Stimulated activated CD8-positive, alpha-beta memory T cell treated with anti-CD3 and anti-CD28 coated beads, Interleukin-7, amount 100 ng/mL, for 48 hours (primary cell): ENCODE data around the gene METTL8.
"Not testable (repeated sequence)": the region's sequence is repeated elsewhere in the genome, so short reads cannot be mapped to it uniquely, and the experiment has no call there.

ENCODE experiments used
- DNase-seq, 2 donors: peaks; one replicate each; pipeline ENCODE4 v3.0.0-alpha.2; 2020; ENCODE audit warnings: low read depth in 1 of 2; ENCODE audit errors: extremely low read depth in 1 of 2

Gene METTL8

DNA sequence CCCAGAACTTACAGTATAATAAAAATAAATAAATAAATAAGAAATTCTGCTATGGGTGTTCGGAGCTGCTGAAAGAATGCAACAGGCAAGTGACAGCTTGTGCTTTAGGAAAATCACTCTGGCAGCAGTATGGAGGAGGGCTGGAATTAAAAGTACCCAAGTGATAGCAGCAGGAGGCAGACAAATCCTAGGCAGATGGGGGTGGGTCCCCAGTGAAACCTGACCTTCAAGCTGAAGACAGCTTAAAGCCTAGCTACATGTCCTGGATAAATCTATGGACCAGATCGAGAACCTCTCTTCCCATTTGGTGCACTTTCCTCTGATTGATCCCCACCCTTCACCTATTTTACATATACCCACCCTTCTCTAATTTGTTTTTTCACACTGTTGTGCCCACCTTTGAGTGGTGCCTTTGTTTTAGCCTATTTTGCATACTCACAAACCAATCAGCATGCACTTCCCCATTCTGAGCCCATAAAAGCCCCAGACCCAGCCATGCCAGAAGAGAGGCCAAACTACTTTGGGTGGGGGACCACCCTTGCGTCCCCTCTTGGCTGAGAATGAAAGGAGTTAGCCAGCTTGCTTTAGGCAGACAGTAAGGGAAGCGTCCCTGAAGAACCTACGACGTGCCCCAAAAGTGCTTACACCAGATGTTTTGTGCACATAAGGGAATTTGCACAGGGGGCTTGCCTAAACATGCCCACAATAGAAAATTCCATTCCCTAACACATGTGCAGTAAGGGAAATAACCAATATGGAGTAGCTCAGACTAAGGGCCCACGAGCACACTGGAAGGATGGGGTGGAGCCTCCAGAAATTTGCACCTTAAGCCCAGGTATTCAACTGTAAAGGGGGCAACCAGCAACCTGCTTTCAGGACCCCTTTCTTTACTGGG lies 3.0 kb downstream of the METTL8 start:
- no peak for DNase-seq

DNA sequence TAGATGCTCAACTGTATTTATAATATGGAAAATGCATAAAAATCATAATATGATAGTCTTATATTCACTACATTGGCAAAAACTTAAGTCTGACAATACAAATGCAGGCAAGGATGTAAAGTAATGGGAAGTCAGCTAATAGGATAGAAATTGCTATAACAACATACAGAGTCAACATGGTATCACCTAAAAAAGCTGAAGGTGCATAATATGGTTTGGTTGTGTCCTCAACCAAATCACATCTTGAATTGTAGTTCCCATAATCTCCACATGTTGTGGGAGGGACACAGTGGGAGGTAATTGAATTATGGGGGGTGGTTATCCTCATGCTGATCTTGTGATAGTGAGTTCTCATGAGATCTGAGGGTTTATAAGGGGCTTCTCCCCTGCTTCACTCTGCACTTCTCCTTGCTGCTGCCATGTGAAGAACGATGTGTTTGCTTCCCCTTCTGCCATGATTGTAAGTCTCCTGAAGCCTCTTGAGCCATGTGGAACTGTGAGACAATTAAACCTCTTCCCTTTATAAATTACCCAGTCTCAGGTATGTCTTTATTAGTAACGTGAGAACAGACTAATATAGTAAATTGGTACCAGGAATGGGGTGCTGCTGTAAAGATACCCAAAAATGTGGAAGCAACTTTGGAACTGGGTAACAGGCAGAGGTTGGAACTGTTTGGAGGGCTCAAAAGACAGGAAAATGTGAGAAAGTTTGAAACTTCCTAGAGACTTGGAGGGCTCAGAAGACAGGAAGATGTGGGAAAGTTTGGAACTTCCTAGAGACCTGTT lies 10.9 kb downstream of the METTL8 start:
- DNase-seq = not testable (repeated sequence)

DNA sequence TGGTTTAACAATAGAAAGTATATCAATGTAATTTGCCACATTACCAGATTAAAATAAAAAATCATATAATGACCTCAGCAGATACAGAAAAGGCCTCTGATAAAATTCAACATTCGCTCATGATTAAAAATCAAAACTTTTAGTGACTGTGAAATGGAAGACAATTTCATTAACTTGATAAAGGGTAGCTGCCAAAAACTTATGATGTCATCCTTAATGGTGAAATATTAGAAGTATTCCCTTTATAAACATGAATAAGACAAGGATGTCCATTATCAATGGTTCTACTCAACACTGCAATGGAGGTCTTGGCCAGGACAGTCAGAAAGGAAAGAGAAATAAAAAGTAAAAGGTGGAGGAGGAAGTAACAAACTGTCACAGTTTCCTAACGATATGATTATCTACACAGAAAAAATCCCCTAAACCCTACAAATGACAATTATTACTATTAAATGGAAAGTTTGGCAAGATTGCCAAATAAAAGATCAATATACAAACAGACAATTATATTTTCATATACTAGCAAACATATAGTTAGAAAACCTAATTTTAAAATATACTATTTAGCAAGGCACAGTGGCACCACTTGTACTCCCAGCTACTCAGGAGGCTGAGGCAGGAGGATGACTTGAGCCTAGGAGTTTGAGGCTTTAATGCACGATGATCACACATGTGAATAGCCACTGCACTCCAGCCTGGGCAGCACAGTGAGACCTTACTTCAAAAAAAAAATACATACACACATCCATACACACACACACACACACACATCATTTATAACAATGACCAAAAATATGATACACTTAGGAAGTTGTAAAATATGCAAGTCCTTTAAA lies 12.8 kb downstream of the METTL8 start:
- DNase-seq = no peak

DNA sequence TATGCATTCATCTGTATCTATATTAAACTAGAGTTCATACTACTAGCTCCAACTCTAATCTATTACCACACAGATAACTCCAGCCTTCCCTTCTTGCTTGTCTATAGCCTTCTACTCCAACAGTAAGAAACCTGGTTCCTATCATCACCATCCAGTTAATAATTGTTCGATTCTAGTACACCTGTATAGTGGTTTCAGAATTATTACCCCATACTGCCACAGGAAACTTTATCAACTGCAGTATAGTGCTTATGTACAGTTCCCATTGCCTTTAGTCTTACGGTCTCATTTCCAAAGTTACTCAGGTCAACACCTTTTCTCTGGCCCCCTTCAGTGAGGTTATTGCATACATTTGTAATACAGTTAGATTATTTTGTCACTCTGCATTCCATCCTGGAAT lies 14.5 kb downstream of the METTL8 start:
- no peak for DNase-seq

DNA sequence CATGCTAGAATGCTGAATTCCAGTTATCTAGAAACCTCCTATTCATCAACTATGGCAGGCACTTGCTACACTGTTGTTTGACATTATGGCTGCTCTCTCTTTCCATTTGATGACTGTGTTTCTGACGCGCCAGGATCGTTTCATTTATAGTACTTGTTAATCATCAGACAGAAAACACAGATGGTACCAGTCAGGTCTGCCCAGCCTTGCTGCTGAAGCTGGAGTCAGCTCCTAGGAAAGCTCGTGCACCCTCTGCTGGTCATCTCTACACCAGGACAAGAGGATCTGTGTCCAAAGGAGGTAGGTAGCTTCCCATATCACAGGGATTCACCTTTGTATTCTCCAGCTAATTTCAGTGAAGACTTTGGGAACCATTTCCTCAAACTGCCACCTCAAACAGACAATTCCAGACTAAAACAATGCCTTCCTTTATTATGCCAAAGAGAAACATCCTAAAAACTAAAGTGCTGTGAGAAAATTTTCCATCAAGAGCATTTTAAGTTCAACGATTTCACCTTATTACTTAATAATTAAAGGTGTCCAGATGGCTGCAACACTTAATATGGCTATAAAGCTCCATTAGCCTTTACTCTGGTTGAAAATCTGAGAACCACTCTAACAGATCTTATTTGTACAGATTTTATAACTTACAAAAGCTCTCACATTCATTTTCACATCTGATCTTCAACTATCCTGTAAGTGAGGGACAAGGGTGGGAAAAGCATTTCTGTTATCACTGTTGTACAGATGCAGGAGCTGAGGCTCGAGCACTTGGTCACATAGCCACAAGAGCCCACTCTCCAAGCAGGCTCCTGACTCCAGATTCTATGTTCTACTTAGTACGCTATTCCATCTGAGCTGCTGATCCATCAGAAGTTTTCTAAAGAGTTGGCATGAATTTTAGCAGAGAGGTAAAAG lies 17.5 kb downstream of the METTL8 start:
- peak; percentile 22 to 82 for DNase-seq

DNA sequence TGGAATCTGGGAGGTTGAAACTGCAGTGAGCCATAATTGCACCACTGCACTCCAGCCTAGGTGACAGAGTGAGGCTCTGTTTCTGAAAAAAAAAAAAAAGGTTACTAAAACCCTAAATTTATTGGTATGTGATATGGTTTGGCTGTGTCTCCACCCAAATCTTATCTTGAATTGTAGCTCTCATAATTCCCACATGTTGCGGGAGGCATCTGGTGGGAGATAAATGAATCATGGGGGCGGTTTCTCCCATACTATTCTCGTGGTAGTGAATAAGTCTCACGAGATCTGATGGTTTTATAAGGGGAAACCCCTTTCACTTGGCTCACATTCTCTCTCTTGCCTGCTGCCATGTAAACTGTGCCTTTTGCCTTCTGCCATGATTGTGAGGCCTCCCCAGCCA lies 19.1 kb downstream of the METTL8 start:
- DNase-seq = not testable (repeated sequence)

DNA sequence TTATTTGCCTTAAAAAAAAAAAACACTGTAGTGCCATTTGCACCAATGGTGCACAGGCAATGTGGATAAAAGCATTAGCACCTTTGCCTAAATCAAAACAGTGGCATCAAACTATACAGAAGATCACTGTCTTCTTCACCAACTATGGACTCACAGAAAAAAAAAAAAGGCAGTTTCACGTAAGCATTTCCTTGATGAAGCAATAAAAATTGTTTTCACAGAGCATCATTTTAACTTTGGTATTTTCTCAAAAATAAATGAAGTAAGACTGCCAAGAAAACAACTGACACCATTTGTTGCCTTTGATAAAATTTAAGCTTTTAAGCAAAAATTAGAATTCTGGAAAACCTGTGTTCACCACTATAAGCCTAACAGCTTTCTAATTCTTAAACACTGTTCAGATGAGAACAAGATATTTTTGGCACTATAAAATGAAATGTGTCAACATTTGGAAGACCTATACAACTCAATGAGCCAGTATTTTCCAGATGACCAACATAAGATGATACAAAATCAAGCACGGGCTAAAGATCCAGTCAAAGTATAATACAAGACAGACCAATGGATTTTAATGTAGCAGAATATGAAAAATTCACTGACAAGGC lies 21.1 kb downstream of the METTL8 start:
- DNase-seq = no peak

DNA sequence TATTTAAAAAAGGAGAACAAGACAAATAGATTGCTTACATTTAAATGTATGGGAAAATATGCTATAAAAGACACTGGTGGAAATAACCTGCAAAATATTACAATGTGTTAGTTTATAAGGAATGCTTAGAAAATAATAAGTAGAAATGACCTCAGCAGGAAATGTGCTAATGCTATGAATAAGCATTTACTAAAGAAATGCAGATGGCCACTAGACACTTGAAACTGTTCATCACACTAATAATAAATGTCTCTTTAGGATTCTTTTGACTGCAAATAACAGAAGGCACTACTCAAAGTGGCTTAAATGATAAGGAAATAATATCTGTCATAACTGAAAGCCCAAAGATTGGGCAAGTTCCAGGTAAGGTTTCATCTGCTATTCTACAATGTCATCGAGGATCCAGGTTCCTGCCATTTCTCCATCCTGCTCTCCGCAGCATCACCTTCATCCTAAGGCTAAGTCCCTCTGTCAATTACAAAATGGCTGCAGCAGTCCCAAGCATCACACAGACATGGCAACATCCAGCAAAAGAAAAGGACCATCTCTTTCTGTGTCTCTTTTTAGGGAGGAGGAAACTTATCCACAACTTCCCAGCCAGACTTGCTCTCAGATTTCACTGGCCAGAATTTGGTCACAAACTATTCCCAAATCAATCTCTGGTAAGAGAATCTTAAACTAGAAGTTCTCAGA lies 21.9 kb downstream of the METTL8 start:
- DNase-seq = no peak

DNA sequence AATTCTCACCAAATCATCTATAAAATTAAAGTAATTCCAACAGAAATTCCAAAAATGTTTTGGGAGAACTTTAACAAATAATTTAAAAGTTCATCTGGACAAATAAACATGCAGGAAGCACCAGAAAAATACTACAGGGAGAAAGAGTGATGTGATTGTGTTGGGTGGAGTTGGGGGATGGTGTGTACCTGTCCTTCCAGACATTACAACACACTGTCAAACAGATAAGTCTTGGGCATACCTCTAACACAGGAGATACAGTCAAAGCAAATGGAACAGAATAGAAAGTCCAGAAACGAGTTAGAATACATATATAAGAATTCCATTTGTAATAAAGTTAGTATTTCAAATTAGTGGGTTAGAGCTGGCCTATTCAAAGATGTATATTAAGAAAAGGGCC lies 22.6 kb downstream of the METTL8 start:
- no peak for DNase-seq

DNA sequence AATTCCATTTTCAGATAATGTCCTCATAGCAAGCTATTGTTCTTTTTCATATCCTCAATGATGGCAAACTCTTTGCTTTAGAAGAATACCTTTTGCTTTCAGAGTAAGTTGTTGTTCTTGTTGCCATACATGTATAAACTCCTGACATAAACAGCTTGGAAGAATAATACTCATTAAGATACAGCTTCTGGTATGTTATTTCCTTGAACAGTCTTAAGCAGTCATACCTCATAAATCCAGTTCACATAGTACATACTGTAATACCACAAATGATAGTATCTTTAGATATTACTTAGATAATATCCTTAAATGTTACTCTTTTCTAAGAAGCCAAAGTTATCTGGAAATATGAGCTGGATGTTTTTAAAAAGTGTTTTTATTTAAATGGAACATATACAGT lies 23.2 kb downstream of the METTL8 start:
- DNase-seq = no peak

DNA sequence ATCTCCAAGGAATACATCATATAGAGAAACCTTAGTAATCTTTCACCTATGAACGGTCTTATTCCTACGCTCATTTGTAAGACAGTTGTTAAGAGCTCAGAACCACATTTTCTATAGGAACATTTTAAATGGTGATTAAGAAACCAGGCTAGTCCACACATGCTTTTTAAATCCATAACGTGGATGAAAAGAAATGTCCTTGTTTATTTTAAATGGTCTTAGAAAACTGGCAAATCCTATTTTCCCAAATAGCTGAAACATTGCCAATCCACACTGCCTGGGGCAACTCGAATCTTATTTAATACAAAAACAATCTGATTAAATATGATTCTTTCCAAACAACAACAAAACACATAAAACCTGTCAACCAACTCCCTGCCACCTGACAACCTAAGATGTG lies 23.7 kb downstream of the METTL8 start:
- no peak for DNase-seq

DNA sequence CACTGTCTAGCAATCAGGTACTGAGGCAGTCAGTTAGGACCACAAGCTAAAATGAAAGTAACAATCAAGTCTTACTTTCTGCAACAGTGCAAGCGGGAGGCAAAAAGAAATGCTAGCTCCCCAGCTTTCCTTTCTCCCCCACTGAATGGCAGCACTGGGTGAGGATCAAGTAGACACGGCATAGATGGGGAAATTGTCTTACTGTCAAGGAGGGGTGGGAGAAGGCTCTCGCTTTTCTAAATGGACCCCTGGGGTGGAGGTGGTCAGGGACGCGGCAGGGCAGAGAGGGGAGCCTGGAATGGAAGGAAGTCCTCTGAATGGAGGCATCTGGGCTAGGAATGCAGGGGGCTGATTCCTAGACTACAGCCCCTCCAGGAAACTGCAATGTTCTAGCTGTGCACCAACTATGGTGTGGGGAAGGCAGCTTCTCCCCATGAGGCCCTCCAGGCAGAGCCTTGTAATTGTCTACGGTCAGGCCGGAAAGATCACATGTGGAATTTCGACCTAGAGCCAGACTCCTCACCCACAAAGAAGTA lies 24.3 kb downstream of the METTL8 start:
- DNase-seq = no peak

DNA sequence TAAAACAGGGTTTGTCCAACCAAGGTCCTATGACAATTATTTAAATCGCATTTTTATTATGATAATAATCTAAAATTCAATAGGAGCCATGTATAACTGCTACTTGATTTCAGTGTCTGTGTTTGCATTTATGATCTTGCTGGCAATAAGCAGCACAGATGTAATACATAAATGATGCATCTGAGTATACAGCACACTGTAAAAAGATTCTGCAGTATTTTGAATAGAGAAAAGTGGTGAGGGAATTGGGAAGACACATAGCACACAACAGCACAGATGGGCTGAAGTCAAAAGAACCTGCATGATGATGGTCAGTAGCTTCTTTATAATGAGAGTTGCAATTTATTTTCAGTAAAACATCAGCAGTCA lies 26.1 kb downstream of the METTL8 start:
- DNase-seq = no peak

DNA sequence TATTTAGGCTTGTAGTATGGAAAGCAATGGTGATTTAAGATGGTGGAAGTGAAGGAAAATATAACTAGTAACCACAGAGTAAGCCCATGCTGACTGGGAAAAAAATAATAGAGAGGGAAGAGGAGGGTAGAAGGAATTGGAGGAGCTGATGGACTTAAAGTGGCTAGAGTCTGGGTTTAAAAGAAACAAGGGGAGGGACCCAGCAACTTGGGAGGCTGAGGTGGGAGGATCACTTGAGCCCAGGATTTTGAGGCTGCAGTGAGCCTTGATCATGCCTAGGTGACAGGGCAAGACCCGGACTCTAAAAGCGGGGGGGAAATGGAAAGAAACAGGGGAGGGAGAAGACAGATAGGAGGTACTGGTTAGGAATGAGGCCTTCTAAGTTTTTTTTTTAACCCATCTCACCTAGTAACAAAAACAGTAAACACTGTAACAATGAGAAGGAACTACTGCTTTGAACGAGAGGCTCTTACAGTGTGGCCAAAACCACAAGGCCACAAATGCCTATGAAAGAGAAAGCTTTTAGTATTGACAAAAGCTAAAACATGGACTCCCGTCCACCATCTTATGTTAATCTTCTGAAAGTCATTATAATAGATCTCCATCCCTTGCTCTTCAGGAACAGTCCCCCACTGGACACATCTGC lies 26.6 kb downstream of the METTL8 start:
- no peak for DNase-seq

DNA sequence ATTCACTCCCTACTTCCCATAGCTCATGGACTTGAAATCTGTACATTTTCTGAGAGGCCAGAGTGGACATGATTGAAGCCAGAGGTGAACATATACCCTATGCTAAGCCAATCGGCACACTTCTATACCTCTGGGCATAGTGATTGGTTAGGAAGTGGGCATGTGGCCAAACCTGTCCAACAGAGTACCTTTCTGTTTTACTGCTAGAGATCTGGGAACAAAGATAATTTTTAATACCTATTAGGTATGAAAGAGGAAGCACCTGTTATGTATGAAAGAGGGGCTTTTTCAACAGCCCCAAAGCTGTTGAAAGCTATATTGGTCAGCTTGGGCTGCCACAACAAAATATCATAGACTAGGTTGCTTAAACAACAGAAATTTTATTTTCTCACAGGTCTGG lies 27.7 kb downstream of the METTL8 start:
- no peak for DNase-seq

DNA sequence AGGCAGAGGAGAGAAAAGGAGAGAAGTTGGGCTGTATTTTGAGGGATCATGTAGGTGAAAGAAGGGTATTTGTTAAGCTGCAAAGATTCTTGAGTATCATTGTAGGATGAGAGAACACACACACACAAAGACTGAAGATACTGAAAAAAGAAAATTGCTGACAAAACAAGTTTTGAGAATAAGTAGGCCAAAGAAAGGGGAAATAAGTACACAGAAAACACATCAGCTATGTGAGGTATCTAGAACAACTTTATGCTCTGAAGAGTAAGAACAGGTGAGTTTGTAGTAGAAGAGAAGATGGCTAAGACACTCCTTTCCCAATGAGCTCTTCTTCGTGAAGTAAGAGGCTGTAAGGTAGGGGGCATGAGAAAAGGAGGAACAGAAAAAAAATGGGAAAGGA lies 28.2 kb downstream of the METTL8 start:
- DNase-seq = no peak

DNA sequence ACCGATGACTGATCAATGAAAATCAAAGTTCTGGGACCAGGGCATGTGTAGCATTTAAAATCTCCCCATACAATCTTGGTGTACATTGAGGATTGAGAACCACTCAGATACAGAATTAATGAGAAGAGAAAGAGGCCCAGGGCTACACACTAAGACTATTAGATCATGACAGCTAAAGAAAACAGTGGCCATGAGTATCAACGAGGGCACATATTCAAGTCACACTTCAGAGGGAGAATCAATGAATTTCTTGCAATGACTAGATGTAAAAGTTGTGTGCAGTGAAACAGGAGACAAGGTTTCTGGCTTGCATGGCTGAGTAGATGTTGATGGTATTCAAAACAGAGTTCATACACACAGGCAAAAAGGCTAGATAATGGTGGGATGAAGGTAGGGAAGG lies 29.1 kb downstream of the METTL8 start:
- DNase-seq = no peak

DNA sequence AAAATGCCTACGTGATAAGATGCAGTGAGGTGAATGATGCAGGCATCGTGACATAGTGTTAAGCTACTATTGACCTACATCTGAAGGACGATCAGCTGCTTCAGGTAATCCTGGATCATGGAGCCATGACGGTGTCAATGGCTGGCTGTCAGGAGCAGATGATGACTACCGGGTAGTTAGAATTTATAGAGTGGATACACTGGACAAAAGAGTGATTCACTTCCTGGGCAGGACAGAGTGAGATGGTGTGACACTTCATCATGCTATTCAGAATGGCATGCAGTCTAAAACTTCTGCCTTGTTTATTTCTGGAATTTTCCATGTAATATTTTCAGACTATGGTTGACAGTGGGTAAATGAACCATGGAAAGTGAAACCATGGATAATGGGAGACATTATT lies 29.5 kb downstream of the METTL8 start:
- no peak for DNase-seq
